ENCODE data around the gene DDRGK1.

Gene DDRGK1

GRCh38 chr20:3202965-3203314 is 1.5 kb downstream of the DDRGK1 start:
- ChIA-PET POLR2A (interaction anchor here (0.9 to 1.7 kb wide), 3 partner anchors 10 to 19 kb away, joined by 3 to 8 read pairs (median 5); no protein-coding TSS in a partner anchor), CTCF (no interaction called here)
- DNase-seq (ENCODE audit: extremely low spot score), result no peak
- TF ChIP-seq ZNF384 (IDR thresholded peaks at IDR 0.05) (no peak), CTBP1 (IDR thresholded peaks at IDR 0.05; ENCODE audit: borderline replicate concordance) (no peak), FOXK2 (IDR thresholded peaks at IDR 0.05) (no peak)

GRCh38 chr20:3199976-3200755 is 4.3 kb downstream of the DDRGK1 start:
- ChIA-PET POLR2A (no interaction called here), CTCF (no interaction called here)
- DNase-seq (ENCODE audit: extremely low spot score), result no peak
- TF ChIP-seq TARDBP (IDR thresholded peaks at IDR 0.05) (no peak), FOXA1 (IDR thresholded peaks at IDR 0.05) (no peak), FOXM1 (IDR thresholded peaks at IDR 0.05; ENCODE audit: borderline replicate concordance) (no peak), L3MBTL2 (conservative IDR thresholded peaks at IDR 0.05) (no peak), NFRKB (IDR thresholded peaks at IDR 0.05) (no peak), CTBP1 (IDR thresholded peaks at IDR 0.05; ENCODE audit: borderline replicate concordance) (no peak), HDGF (IDR thresholded peaks at IDR 0.05; ENCODE audit: borderline replicate concordance) (no peak), ZNF384 (IDR thresholded peaks at IDR 0.05) (no peak), ELF4 (IDR thresholded peaks at IDR 0.05) (no peak), FOXK2 (IDR thresholded peaks at IDR 0.05) (no peak), SP1 (IDR thresholded peaks at IDR 0.05) (no peak)

- ChIA-PET CTCF (no interaction called here), POLR2A (no interaction called here)
- no peak for DNase-seq (ENCODE audit: extremely low spot score)
- no peak for TF ChIP-seq SP1 (IDR thresholded peaks at IDR 0.05)
- TF ChIP-seq HDGF (IDR thresholded peaks at IDR 0.05; ENCODE audit: borderline replicate concordance), result no peak
- TF ChIP-seq ELF4 (IDR thresholded peaks at IDR 0.05), result no peak
- TF ChIP-seq FOXM1 (IDR thresholded peaks at IDR 0.05; ENCODE audit: borderline replicate concordance), result no peak
- TF ChIP-seq PKNOX1 (IDR thresholded peaks at IDR 0.05), result no peak
- TF ChIP-seq FOXK2 (IDR thresholded peaks at IDR 0.05), result no peak
- no peak for TF ChIP-seq L3MBTL2 (conservative IDR thresholded peaks at IDR 0.05)
- TF ChIP-seq CTBP1 (IDR thresholded peaks at IDR 0.05; ENCODE audit: borderline replicate concordance), result no peak
Measured at GRCh38 chr20:3199206-3199605, 5.3 kb downstream of the DDRGK1 start.

- DNase-seq (ENCODE audit: extremely low spot score), result no peak
- POLR2A ChIA-PET, result no interaction called here
- CTCF ChIA-PET, result no interaction called here
- TF ChIP-seq L3MBTL2 (conservative IDR thresholded peaks at IDR 0.05) (no peak), TARDBP (IDR thresholded peaks at IDR 0.05) (no peak), BHLHE40 (IDR thresholded peaks at IDR 0.05; ENCODE audit: borderline replicate concordance) (no peak), ARNT (IDR thresholded peaks at IDR 0.05) (no peak), HDGF (IDR thresholded peaks at IDR 0.05; ENCODE audit: borderline replicate concordance) (no peak), LEF1 (IDR thresholded peaks at IDR 0.05; ENCODE audit: borderline replicate concordance) (no peak), ELF4 (IDR thresholded peaks at IDR 0.05) (no peak), NFRKB (IDR thresholded peaks at IDR 0.05) (no peak), FOXM1 (IDR thresholded peaks at IDR 0.05; ENCODE audit: borderline replicate concordance) (no peak), SUZ12 (IDR thresholded peaks at IDR 0.05) (no peak), PKNOX1 (IDR thresholded peaks at IDR 0.05) (no peak), FOXK2 (IDR thresholded peaks at IDR 0.05) (no peak), CTBP1 (IDR thresholded peaks at IDR 0.05; ENCODE audit: borderline replicate concordance) (no peak), SP1 (IDR thresholded peaks at IDR 0.05) (no peak), FOXA1 (IDR thresholded peaks at IDR 0.05) (no peak), ZNF384 (IDR thresholded peaks at IDR 0.05) (no peak)
Measured at GRCh38 chr20:3195590-3196237, 8.8 kb downstream of the DDRGK1 start.

GRCh38 chr20:3194617-3195280 is 9.7 kb downstream of the DDRGK1 start:
- POLR2A ChIA-PET, result no interaction called here
- TF ChIP-seq FOXK2 (IDR thresholded peaks at IDR 0.05), result no peak
- no peak for TF ChIP-seq BHLHE40 (IDR thresholded peaks at IDR 0.05; ENCODE audit: borderline replicate concordance)
- no peak for TF ChIP-seq SP1 (IDR thresholded peaks at IDR 0.05)
- TF ChIP-seq FOXM1 (IDR thresholded peaks at IDR 0.05; ENCODE audit: borderline replicate concordance), result no peak
- CTCF ChIA-PET, result no interaction called here
- no peak for DNase-seq (ENCODE audit: extremely low spot score)

- ChIA-PET POLR2A (interaction anchor here (1.8 kb wide), 1 partner anchor 10 kb away, joined by 5 read pairs; no protein-coding TSS in a partner anchor), CTCF (no interaction called here)
- DNase-seq (ENCODE audit: extremely low spot score), result no peak
- TF ChIP-seq BHLHE40 (IDR thresholded peaks at IDR 0.05; ENCODE audit: borderline replicate concordance) (no peak), FOXK2 (IDR thresholded peaks at IDR 0.05) (no peak), ELF4 (IDR thresholded peaks at IDR 0.05) (no peak), FOXA1 (IDR thresholded peaks at IDR 0.05) (no peak), TARDBP (IDR thresholded peaks at IDR 0.05) (no peak), HDGF (IDR thresholded peaks at IDR 0.05; ENCODE audit: borderline replicate concordance) (no peak), FOXM1 (IDR thresholded peaks at IDR 0.05; ENCODE audit: borderline replicate concordance) (no peak), L3MBTL2 (conservative IDR thresholded peaks at IDR 0.05) (no peak)
Measured at GRCh38 chr20:3193806-3194616, 10.5 kb downstream of the DDRGK1 start.
